Activated CD8-positive, alpha-beta memory T cell treated with anti-CD3 and anti-CD28 coated beads for 4 hours (primary cell): ENCODE results near the gene MAN1B1.
A peak's percentile ranks its signal among the peaks of the same experiment; 100 is the strongest.
"Not testable (repeated sequence)": the region's sequence is repeated elsewhere in the genome, so short reads cannot be mapped to it uniquely, and the experiment has no call there.

ENCODE experiments used
- DNase-seq, 2 donors: peaks; one replicate each; pipeline ENCODE4 v3.0.0-alpha.2; 2020; ENCODE audit warnings: low read depth in 2 of 2

MAN1B1 gene

DNA sequence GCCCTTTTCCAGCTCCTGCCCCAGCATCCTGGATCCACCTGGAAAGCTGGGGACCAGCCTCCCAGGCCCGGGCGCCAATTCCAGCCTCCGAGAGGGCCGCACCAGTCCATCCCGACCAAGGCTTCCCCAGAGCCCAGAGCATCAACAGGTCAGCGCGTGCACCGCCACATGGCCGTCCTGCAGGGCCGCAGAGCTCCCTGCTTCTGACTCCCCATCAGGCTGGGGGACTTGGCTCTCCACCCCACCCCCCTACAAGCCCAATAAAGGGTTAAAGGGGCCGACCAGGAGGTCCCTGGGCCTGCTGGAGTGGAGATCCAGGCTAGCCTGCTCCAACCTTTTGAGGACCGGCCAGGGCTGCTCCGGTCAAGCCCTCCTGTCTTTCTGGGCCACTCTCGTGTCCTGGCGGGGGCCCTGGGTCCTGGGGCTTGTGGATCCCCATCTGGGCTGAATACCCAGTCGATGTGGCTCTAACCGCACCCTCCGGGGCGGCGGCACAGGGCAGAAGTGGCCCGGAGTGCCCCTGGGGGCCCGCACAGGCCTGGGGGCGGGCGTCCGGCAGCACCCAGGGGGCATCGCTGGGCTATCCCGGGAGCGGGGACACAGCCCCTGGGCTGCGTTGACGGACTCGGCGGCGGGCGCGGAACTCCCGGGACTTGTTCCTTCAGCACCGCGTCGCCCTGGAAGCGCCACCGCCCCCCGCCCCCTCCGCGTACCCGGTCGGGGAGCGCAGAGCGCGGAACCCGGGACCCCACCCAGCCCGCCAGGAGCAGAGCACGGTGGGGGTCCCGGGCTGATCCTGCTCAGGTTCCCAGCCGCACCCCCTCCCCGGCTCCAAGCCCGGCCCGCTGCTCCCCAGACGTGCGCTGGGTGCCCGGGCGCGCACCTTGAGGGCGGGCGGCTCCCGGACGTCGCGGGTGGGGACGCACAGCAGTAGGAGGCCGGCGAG is 33.5 kb upstream of the MAN1B1 start:
- no peak for DNase-seq

DNA sequence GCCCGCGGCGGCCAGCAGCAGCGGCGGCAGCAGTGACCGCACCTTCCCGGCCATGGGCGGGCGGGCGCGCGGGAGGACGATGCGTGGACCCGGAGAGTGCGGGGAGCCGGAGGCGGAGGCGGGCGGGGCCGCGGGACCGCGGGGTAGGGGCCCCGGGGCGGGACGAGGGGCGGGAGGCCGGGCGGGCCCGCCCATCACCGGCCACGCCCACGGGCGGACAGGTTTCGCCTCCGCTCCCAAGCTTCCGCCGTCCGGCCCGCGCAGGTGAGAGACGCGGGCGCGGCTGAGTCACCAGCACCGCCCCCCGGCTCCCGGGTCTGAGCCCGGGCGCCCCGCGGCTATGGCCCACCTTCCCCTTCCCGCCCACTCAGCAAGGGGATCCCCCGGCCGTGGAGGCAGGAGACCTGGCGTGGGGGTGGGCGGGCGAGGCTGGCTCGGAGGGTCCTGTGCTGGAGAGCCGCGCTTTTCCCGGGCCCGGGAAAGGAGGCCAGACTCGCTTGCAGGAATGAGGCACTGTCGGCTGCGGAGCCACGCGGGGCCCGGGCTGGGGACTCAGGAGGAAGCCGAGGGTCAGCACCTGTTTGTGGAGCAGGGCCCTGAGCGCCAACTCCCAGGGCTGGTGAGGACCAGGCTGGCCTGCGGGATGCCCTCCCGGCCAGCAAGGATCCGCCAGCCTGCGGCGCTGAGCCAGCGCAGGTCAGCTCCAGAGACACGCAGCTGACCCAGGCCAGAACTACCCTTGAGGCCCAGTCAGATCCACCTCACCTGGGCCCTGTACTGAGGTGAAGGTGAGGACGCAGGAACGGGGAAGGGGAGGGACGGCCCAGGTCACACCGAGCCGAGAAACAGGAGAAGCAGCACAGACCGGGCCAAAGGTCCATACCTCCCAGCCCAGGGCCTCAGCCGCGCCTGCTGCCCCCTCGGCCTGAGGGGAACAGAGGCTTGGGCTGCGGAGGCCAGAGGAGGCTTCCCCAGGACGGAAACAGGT is 32.5 kb upstream of the MAN1B1 start, which contains the start of gene ENTPD2:
Gene ENTPD2, minus strand, starts transcription at position 118 of the 988 bp plus-strand sequence. Its CDS starts 64 bp downstream, at position 54.
- DNase-seq: no peak

DNA sequence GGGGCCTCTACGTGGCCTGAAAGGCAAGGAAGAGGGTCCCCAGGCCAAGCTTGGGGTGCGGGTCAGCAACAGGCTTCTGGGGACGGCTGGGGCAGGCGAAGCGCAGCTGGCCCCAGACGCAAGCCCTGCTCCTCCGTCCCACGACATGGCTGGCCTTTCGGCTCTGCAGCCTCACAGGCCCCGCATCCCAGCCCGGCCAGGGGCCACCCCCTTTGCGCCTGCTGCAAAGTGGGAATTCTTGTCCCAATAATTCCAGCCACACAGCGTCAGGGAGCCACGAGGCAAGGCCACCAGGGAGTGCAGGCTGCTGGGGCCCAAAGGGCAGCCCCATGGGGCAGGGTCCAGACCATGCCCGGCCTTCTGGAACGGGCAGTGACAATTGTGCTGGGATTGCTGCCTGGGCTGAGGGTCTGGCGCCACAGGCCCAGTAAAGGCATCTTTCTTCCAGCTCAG is 31.8 kb upstream of the MAN1B1 start:
- no peak for DNase-seq

DNA sequence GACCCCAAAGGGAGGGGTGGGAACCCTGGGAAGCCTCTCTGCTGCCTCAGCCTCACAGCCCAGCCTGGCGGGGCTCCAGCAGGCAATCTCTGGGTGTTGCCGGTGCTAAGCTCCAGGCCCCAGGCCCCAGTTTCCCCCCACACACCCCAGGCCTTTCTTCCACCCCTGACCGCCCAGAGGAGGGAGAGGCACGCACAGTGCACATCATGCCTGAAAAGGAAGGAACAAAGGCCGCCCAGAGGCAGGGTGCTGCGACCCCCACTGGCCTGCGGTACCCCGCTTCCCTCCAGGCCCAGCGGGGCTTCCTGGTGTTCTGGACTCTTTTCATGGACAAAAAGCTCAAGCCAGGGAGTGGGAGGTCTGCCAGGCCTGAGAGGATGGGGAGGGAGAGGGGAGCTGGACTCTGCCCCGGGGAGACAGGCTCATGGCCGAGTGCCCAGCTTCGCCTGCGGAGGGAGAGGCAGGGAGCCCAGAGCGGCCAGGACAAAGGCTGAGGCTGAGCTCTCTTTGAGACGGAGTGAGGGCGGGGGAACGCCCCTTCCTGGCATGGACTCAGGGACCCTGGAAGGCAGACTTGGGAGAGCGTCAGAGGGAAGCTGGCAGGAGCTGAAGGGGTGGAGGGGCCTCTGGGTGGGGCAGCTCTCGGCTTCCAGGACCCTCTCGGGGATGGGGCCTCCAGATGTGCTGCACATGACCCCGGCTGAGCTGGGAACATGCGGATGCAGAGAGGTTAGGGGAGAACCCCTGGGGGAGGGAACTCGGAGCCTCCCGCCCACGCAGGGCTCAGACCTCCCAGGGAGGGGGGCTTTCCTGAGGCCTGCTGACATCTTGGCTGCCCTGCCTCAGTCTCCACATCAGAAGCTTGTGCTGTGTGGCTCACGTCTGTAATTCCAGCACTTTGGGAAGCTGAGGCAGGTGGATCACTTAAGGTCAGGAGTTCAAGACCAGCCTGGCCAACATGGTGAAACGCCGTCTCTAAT is 31.1 kb upstream of the MAN1B1 start:
- DNase-seq: no peak

DNA sequence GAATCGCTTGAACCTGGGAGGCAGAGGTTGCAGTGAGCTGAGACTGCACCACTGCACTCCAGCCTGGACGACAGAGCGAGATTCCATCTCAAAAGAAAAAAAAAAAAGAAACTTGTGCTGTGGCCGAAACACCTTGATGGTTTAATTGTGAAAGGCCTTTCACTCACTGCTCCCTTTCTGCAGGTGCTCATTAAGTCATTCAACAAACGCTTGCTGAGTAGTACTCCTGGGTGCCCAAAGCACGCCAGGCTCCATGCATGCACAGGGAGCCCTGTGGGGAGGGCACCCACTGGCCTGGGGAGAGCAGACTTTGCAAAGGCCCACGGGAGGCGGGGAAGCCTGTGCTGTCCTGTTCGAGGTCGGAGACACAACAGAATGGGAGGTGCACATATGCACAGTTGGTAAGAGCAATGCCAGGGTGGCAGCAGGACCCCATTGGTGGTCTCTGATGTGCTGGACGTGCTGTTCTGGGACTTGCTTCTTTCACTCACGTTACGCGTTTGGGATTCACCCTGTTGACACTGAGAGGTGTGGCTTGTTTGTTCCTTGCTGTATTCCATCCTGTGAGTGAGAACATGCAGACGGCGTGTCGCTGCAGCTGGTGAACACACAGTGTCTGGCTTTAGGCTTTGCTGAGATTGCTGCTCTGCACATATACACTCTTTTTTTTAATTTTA is 29.9 kb upstream of the MAN1B1 start:
- no peak for DNase-seq

DNA sequence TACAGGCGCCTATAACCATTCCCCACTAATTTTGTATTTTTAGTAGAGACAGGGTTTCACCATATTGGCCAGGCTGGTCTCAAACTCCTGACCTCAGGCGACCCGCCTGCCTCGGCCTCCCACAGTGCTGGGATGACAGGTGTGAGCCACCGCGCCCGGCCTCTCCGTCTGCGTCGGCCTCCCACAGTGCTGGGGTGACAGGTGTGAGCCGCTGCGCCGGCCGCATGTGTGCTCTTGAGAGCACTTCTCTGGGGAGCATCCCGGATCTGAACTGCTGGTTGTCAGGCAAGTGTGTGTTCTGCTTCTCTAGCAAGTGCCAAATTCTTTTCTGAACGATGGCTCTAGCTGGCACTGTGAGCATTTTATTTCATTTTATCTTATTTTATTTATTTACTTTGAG is 29.2 kb upstream of the MAN1B1 start:
- DNase-seq: no peak

DNA sequence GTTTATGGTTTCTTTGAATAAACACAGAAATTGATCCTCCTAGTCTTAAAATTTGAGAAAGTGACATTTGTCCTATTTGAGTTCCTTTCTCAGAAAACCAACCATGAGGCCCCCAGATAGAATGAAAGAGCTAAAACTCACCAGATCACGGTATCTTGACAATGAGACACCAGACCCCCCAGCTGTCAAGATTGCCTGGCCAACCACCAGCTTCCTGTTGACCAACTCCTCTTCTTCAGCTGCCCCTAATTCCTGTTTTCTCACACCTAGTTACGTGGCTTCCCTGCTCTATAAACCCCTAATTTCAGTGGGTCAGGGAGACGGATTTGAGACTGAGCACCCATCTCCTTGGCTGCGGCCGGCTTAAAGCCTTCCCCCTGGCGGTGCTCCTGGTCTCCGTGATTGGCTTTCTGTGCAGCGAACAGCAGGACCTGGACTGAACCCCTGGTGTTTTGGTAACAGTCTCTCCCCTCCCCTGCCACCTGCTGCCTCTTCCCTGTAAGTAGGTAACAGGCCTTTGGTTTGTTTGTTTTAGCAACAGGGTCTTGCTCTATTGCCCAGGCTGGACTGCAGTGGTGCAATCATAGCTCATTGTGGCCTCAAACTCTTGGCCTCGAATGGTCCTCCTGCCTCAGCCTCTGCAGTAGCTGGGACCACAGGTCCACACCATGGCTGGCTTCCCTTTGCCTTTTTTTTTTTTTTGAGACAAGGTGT is 28.1 kb upstream of the MAN1B1 start:
- no peak for DNase-seq

DNA sequence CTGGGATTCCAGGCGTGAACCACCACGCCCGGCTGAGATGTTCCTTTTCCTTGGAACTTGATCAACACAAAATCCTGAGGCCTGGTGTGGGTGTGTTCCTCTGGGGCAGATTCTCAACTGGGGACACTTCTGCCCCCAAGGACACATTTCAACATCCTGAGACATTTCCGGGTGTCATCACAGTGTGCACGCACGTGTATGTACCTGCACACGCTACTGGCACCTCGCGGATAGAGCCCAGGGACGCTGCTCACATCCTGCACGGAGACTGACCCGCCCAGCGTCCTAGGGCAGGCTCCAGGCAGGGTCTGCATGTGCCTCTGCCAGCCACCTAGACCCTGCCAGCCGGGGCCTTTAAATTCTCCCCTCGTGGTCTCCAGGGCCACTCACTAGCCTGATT is 24.4 kb upstream of the MAN1B1 start:
- no peak for DNase-seq

DNA sequence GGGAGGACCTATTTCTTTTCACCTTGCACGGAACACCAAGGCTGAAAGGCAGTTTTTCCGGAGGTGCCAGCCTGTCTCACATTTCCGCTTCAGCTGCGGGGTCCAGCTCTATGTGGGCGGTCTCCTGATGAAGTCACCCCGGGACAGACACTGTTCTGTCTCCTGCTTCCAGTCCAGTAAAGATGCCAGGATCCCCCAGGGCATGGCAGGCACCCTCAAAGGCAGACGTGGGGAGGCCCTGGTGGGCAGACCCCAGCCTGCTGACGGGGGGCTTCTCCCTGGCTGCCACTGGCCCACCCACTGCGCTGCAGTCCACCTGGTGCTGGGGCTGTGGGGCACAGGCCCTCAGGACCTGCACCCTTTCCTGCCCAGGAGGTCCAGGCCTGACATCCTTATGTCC is 24.0 kb upstream of the MAN1B1 start:
- DNase-seq: not testable (repeated sequence)

DNA sequence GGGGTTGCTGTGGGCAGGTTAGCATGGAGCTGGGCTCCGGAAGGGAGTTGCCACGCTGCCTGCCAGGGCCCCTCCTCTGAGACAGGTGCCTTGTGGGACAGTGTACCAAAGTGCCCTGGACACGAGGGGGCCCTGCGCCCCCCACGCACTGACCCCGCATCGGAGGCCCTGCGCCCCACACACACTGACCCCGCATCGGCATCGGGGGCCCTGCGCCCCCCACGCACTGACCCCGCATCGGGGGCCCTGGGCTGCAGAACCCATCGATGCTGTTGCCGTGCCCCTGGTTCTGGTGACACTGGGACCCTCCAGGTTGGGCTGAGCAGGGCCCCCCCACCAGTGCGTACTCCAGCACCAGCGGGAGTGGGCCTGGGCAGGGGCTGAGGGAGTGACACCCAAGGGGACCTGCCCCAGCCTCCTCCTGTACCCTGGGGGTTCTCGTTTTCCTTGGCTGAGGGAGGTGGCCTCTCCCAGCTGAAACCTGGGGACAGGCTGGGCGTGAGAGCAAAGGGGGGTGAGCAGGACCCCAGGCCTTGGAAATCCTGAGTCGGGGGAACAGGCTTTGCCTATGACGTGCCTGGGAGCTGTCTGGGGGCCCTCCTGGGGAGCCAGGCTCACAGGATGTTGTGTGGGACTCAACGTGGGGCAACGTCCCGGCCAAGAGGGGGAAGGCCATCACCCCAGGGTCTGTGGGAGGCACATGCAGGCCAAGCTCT is 23.3 kb upstream of the MAN1B1 start:
- no peak for DNase-seq

DNA sequence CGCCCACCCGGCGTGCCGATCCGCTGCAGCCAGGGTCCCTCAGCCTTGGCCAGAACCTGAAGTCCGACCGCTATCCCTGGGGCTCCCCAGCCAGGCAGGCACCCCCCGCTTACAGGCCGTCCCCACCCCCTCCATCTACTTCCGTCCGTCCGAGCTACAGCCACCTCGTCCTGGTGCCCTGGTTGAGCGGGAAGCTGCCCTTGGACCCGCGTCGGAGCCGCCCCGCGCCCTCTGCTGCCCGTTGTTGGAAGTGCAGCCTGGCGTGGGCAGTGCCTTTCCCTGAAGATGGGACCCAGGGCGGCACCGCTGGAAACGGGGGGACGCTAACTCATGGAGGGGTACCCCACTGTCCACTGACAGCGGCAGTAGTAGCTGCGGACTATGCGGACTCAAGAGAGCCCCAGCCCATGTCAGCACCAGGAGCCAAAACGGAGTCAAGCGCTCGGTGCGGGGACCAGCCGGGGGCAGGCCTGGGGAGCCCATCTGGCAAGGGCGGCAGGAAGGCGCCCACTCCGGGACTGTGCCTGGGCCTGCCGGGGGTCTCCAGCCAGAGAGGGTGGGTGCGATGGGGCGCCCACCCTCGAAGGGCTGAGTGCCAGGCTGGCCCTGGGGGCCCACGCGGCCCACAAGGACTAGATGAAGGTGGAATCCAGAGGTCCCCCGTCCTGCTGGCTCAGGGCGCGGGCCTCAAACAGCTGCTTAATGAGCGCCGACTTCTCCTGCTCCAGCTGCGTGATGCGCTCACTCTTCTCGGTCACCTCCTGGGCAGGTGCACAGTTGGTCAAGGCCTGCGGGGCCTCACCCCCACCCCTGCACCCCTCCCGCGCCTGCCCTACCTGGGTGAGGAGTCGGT is 22.5 kb upstream of the MAN1B1 start:
- DNase-seq: no peak

DNA sequence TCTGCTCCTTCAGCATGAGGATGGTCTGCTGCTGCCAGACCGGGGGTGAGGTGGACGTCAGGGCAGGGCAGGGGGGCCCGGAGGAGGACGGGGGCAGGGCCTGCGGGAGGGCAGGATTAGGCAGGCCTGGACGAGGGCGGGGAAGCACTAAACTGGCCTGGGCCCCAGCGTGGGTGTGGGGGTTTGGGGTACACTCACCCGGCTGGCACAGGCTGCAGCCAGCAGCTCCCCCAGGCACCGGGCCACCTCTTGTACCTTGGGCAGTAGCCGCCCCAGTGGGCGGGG is 22.0 kb upstream of the MAN1B1 start:
- no peak for DNase-seq

DNA sequence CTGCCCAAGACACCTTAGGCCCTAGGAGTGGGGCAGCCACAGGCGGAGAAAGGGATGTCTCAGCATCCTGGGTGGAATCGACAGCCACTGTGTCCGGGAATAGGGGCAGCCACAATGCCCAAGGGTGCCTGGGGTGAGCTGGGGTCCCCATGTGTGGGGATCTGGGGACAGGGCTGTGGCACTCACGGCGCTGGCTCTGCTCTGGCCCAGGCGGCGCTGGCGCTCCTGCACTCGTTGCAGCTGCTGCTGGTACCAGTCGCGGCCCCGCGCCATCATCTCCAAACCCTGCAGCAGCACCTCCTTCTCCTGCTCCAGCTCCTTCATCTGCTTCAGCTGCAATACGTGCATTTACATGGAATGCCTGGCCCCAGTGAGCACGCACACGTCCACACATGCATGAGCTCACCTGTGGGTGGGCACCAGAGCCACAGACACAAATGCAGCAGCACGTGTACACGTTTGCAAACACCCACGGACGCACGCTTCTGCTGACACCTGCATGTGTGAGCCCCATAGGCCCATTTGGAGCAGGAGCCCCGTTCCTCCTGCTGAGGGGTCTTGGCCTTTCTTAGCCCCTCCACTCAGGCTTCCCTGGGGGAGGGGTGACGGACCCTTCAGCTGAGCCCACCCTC is 21.3 kb upstream of the MAN1B1 start:
- DNase-seq: no peak

DNA sequence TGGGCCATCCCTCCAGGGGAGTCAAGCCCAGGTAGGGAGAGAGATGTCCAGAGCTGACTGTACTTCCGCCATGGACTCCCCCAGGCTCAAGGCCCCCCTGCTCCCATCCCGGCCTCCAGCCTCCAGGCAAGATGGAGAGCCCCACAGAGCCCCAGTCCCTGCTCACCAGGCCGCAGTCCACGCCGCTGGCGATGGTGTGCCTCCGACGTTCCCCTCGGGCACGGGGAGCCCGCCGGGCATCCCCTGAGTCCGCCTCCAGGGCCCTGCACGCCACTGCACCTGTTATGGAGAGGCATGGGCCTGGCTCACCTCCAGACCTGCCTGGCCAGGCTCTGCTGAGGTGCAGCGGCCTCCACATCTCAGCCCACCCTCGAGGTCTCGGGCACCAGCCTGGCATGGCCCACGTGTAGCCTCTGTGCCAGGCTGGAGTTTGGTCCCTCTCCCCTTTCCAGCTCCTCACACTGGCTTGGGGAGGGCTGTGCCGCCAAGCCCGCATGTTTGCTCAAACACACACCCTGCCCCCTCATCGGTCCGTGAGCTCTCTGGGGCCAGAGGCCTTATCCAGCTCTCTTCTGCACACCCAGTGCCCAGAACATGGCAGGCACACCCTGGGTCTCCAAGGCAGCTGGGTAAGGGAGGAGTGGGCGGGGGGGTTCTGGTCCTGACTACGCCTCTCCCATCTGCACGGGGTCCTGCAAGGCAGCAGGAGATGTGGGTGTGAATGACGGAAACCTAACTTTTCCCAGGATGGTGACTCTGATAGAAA is 20.5 kb upstream of the MAN1B1 start:
- DNase-seq: no peak

DNA sequence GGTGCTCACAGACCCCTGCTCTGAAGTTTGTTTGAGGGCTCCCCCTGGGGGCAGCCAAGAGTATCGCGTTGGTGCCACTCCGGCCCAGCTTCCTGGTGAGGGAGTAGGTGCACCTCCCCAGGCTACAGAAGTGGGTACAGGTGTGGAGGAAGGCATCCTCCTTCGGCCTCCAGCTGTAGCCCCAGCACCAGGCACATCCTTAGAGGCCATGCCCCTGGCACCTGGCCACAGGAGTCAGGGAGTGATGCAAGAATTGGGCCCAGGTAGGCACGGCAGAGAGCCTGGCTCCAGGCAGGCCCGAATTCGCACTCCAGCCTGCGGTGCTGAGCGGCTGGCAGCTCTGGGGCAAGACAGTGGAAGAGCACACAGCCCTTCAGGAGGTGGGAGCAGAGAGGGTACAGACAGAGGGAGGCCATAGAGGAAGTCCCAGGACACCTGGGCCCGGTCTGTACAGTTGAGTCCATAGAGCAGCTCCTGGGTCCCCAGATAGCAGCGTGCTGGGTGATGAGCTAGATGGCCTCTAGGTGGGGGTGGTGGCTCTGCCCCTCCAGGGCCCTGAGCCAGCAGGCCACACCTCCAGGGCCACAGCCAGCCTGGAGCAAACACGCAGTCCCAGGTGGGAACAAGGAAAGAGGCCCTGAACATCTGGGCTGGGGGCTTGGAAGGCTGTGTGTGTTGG is 18.8 kb upstream of the MAN1B1 start:
- peak; percentile 66 to 73 for DNase-seq
